HG03196 (cell line): ENCODE results near the gene MED13.
A peak's percentile ranks its signal among the peaks of the same experiment; 100 is the strongest.
"Not testable (repeated sequence)": the region's sequence is repeated elsewhere in the genome, so short reads cannot be mapped to it uniquely, and the experiment has no call there.

Experiments
- ATAC-seq: cut with Tn5 transposase; IDR thresholded peaks from one replicate; pipeline ENCODE4 v1.9.1; 2021; ENCODE audit not compliant: unreplicated experiment

Gene MED13

DNA sequence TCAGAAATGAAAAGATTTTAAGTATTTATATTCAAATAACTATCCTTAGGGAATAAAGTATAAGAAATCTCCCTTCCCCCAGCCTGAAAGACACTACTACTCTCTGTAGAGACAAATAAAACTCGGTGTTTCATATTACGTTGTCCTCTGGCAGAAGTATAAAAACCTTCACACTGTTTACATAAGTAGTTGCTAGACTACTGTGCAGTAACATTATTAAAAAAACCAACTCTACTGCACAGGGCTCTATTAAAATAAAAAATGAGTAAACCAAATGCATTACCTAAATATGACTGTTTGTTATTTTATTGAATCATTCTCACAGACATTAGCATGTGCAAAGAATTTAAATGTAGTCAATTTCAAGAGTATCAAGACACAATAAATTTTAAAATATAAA, 67.4 kb downstream of the MED13 start:
- ATAC-seq = no peak

DNA sequence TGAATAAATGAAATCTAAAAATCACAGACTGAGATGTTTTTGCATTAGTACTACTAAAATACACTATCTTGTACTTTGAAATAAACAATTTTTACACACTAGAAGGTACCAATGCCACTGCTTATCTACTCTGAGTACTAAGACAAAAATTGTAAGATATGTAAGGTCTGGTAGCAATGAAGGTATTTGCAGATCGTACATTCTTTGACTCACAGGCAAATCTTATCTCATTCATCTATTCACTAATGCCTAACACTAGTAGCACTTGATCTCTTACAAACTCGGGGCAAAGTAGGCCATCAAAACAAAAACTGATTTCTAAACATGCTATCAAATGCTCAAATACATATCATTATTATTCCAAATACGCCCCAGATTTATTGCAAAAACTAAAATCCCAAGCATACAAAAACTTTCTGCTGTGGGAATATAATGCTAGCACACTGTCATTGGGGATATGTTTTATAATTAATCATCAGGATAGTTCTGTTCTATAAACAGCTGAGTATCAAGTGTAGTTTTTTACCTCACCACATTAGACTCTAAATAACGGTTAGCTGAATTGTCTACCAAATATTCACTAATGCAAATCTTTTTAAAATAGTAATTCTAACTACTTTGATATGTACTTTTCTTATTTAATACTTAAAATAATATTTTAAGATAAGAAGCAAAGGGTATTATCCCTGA, 68.0 kb downstream of the MED13 start:
- ATAC-seq = no peak

DNA sequence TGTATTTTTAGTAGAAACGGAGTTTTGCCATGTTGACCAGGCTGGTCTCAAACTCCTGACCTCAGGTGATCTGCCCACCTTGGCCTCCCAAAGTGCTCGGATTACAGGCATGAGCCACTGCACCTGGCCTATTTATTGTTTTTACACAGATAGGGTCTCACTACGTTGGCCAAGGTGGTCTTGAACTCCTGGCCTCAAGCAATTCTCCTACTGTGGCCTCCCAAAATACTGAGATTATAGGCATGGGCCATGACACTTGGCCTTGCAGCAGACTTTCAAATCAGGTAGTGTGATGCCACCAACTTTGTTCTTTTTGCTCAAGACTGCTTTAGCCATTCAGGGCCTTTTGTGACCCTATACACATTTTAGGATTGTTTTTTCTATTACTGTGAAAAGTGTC, 75.6 kb downstream of the MED13 start:
- ATAC-seq = no peak

DNA sequence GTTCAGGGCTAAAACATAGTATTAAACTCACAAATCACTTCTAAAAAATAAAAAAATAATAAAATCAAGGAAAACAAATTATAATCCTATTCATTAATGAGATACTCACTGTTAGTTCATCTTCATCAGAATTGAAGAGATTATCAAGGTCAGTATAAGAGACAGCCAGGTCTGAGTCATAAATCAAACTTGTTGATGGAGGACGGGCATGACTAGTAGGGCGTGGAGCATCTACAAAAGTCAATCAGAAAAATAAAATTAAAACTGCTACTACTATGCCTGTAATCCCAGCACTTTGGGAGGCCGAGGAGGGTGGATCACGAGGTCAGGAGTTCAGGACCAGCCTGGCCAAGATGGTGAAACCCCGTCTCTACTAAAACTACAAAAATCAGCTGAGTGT, 78.2 kb downstream of the MED13 start:
- ATAC-seq = no peak

DNA sequence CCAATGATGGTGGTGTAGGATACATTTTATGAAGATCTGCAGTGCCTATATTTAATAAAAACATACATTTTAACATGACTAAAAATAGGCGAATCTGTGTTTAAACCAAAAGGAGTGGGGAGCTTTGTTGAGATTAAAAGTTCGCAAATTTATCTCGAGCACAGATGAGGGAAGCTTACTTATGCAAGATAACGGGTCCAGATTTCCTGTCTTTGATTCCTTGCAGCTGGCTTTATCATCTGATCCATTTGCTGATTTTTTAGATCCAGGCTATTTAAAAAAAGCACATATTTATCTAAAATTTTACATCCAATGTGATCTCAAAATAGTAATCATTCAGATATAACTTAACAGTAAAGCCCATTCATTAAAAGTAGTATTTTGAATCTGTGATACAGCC, 80.3 kb downstream of the MED13 start:
- ATAC-seq = no peak

DNA sequence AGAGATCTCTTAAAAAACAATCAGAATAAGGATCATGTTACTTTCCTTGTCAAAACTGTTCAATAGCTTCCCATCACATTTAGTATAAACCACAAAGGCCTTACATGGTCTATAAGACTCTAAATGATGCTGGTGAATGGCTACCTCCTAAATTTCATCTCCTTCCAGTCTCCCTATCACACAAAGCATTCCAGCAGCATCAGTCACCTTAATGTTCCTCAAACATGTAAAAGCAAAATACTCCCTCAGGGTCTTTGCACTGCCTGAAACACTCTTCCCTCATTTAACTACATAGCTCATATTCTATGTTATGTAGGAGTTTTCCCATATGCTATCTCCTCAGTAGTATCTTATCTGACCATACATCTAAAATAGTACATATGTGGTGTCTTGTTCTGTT, 83.8 kb downstream of the MED13 start:
- no peak for ATAC-seq

DNA sequence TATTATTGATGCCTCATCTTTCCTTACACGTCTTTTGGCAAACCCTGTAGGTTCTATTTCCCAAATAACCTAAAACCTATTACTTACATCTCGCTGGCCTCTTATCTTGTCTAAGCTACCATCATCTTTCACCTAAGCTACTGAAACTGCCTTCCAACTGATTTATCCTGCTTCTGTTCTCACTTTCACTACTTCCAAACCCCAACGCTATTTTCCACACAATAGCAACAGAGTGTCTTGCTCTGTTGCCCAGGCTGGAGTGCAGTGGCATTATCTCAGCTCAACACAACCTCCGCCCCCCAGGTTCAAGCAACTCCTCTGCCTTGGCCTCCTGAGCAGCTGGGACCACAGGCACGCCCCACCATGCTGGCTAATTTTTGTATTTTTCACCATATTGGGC, 84.5 kb downstream of the MED13 start:
- no peak for ATAC-seq

DNA sequence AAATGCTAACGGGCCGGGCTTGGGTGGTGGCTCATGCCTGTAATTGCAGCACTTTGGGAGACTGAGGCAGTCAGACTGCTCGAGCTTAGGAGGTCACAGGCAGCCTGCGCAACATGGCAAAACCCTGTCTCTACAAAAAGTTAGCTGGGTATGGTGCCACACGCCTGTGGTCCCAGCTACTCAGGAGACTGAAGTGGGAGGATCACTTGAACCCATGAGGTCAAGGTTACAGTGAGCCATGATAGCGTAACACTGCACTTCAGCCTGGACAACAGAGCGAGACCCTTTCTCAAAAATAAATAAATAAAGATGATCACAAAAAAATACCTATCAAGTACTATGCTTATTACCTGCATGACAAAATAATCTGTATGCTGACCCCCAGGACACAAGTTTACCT, 91.0 kb downstream of the MED13 start:
- no peak for ATAC-seq

DNA sequence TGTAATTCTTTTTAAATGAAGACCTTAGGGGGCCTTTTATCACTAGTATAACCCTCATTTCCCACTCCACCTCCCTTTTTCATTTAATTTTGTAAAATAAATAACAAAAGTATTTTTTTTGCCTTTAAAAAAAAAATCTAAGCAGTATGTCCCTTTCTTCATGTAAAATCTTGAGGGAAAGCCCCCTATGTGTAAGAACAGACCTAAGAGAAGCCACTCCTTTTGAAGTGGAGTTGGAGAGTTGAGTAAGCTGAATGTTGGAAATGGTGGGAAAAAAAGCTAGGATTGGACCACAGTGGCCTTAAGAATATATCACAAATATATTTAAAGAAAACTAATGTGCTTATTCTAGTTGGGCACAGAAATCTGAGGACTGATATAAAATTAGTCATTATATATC, 92.8 kb downstream of the MED13 start:
- no peak for ATAC-seq

DNA sequence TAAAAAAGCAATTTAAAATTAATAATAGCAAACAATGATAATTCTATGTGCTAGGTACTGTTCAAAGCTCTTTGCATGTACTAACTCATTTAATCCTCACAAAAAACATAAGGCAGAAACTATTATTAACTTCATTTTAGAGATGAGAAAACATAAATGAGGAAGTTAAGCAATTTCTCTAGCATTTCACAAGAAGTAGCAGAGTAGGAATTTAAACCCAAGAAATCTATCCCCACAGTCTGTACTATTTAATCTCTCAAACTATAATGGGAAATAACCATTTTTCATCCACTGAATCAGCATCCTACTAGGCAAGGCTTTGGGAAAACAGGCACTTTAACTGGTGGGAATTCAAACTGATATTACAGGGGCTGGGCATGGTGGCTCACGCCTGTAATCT, 95.0 kb downstream of the MED13 start:
- ATAC-seq = no peak

DNA sequence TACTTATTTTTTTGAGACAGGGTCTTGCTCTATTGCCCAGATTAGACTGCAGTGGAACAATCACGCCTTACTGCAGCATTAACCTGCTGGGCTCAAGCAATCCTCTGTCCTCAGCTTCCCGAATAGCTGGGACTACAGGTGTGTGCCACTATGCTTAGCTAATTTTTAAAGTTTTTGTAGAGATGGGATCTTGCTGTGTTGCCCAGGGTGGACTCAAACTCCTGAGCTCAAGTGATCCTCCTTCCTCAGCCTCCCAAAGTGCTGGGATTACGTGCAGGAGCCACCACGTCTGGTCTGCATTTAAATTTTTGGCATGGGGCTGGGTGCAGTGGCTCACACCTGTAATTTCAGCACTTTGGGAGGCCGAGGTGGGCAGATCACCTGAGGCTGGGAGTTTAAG, 96.3 kb downstream of the MED13 start:
- no peak for ATAC-seq

DNA sequence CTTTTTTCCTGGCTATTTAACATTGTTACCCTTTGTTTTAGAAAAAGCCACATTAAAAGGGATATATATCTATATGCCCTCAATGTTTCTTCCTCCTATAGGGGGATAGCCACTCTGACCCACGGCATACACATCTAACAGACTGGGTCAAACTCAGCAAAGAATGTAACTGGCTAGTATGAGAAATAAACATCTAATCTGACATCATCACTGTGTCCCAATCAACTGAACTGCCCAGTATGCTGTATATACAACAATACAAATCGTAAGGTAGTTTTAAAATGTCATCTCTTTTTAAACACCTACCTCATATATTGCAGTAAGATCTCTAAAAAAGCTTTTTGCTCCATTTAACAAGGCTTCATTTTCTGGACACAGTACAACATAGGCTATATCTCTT, 97.3 kb downstream of the MED13 start:
- ATAC-seq = no peak

DNA sequence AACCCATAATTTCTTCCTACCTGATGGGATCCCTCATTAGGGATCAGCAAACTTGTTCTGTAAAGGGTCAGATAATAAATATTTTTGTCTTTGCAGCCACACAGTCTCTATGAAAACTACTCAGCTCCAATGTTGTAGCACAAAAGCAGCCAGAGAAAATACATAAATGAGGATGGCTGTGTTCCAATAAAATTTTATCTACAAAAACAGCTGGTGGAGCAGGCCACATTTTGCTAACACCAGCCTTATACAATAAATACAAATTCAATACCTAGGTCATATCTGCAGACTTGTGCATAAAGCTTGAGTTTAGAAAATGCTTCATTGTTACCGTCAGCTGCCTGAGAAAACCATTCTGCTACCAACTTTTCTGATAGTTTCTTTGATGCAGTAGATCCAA, 98.9 kb downstream of the MED13 start:
- ATAC-seq = no peak

DNA sequence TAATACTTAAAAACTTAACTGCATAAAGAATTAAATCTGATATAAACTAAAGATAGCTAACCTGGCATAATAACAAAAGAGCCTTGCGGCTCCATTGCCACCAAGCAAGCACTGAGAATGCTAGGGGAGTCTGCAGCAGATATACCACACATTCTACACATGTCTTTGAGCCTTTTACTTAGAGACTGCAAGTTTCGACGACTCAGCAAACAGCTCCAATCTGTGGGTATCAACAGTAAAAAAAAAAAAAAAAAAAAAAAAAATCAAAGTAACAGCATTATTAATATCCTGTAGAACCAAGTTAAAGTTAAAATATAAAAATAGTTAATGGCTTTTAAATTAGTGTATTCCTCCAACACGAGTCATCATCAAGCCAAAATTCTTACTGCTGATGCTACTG, 109.5 kb downstream of the MED13 start:
- ATAC-seq = no peak

DNA sequence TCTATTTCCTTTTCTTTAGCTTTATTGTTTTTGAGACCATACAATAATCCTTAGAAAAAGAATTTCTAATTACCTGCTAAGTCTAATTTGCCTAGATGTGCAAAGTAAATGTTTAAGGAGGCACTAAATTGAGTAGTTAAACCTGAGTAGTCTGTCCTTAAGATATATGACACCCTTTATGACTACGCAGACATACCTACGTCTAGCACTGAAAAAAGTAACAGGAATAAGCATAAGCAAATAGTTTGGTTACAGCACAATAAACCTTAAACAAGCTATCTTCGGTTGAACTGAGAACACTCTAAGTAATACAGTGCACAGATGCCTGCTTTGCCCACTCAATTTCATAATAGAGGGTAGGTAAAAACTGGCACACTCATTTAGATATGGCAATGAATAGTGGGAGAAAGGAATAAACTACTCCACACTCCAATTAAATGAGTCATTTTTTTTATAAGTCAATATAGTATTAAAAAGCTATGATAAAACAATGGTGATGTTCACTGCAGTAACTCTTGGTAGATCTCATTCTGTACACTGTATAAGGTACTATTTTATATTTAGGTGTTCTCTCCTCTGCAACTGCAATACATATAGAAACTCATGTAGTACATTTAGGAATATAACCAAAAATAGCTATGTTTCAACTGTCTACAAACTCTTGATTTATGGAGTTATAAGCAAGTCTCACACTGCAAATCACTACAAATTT, 117.6 kb downstream of the MED13 start:
- ATAC-seq = no peak

DNA sequence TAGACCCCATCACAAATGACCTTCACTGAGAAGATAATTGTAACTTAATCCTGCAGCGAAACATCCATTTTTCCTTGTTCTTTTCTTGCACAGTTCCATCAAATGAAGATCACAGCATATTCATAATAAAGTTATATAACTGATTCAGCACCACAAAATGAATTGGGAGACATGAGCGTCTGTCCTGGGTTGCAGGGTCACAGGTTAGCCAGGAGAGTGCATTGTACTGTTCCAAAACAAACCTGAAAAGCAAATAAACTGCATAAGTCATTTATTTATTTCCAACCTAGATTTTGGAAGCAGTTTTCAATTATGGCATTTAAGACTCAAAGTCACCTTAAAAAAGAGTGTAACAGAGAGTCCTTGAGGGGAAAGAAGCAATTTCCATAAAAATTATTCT, 118.7 kb downstream of the MED13 start:
- ATAC-seq = no peak

DNA sequence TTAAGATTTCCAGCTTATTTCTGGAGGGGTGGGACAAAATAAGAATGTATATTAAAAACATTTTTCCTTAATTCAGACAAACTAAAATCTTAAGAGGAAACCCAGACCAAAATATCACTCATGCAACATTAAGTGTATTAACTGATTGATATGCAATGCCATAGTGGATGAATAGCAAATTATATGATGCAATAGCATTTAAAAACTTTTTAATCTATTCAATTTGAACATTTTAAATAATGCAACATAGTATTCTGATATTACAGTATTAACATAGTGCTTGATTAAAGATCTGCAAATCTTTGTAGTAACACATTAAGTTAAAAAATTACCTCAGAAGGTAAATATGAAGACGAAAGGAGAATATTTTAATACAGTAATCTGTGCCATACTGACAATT, 122.0 kb downstream of the MED13 start:
- no peak for ATAC-seq

DNA sequence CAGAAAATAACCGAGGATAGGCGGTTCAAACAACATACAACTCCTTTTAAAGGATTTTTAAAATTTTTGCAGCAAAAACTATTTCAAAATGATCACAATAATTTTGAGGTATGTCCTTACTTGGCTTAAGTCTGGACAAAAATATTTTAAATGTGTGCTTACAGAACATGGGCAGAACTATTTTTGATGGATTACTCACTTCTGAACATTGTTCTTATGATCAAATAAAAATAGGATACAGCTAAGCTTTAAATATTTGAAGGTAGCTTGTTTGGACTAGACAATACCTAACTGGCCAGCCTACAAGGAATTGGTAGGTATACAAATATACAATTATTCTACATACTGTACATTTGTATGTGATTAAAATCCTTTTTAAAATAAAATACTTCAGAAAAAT, 123.0 kb downstream of the MED13 start:
- ATAC-seq = no peak

DNA sequence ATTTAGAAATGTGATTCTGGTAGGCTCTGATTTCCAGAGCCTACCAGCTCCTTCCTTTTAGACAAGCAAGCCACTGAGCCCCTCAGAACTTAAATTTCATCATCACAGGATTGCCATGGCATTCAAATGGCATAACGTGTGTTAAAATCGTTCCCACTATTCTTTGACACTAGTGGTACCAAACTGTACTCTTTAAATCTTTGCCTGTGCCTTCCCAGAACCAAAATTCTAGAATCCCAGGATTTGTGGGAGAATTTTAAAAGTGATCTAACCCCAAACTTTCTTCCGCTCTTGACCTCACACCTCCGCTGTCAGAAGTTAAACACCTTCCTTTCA, 137.0 kb downstream of the MED13 start:
- ATAC-seq = peak; percentile 8

DNA sequence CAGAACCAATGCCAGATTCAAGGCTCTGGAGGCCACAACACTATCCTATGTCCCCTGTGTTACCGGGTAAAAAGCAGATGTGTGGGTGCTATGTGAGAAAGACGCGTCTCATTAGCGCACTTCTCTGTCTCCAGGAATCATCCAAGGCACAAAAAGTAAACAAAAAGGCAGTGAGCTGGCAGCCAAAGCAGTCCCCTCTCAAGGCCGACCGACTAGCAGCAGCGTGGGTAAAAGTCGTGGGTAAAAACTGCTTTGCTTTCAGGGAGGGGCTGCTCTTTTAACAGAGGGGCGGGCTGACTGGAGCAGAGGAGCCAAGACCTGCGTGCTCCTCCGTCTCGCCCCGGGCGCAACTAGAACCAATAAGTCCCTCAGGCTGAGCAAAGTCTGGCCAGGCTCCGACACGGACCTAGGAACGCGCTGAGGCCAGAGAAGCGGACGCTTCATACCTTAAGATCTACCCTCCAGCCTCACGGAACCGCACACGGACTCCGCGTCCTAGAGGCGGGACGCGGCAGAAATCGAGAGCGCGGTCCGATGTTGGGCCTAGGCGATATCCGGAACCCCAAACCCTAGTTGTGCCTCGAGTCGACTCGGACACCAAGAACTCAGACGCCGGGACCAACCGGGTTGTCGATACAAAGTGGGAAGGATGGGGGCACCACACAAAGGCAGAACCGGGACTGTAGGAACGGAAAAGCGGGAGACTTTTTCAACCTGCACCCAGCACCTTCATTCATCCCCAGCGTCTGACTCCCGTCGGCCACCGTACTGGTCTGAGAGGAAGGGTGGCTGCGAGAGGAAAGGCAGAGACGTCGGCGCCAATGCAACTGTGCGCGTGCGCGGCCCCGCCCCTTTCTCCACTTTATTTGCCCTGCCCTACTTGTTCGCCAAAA, 137.6 kb downstream of the MED13 start, which contains the start of gene INTS2:
TSS of gene INTS2 (minus strand) at position 775 of the 893 bp plus-strand sequence. CDS start 1,338 bp downstream, outside the sequence.
- peak; percentile 82 for ATAC-seq

DNA sequence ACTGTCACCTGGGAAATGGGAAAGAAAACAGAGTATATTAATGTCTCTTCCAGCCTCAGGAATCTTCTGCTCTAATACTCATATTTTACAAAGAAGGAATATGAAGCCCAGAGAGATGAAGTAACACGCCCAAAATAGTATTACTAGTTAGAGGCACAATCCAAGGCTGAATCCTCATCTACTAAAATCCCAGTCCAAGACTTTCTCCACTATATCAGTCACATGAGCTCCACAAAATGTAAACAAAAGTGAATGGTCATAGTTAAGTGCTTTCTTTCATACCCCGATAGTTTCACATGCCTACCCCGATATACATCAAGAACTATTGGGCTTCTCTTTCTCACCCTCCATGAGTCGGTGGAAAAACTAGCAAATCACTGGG, 138.3 kb downstream of the MED13 start:
- ATAC-seq = peak; percentile 23

DNA sequence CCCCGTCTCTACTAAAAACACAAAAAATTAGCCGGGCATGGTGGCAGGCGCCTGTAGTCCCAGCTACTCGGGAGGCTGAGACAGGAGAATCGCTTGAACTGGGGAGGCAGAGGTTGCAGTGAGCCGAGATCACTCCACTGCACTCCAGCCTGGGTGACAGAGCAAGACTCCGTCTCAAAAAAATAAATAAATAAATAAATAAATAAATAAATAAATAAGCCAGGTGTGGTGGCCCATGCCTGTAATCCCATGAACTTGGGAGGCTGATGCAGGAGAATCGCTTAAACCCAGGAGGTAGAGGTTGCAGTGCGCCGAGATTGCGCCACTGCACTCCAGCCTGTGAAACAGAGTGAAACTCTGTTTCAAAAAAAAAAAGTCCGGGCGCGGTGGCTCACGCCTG, 149.9 kb downstream of the MED13 start:
- ATAC-seq = not testable (repeated sequence)
